Stimulated activated CD8-positive, alpha-beta memory T cell treated with anti-CD3 and anti-CD28 coated beads, Interleukin-2, amount 100 ng/mL, for 48 hours (primary cell): Measurements from ENCODE around the gene RPP25.
"Not testable (repeated sequence)": the region's sequence is repeated elsewhere in the genome, so short reads cannot be mapped to it uniquely, and the experiment has no call there.

Experiments used
- DNase-seq, 2 donors: peaks; one replicate each; pipeline ENCODE4 v3.0.0-alpha.2; 2020; ENCODE audit warnings: low read depth in 2 of 2

RPP25 gene

GRCh38 chr15:74917676-74918075 lies 38.9 kb downstream of the RPP25 start:
- DNase-seq: no peak

- DNase-seq: not testable (repeated sequence)
These were observed 42.8 kb downstream of the RPP25 start for GRCh38 chr15:74913799-74914198.

- no peak for DNase-seq
These were observed 43.5 kb downstream of the RPP25 start for GRCh38 chr15:74913041-74913440.

- no peak for DNase-seq
These were observed 47.9 kb downstream of the RPP25 start for GRCh38 chr15:74908635-74909034.

- DNase-seq: no peak
These were observed 49.3 kb downstream of the RPP25 start for GRCh38 chr15:74907163-74907870.

GRCh38 chr15:74906450-74907162 lies 50.0 kb downstream of the RPP25 start, which contains the start of gene FAM219B:
FAM219B (minus strand) TSS chr15:74906851; CDS start chr15:74906800, 51 bp downstream.
- peak; percentile 75 to 81 for DNase-seq

- peak in 1 of 2 donors; percentile 15 for DNase-seq
These were observed 50.5 kb downstream of the RPP25 start for GRCh38 chr15:74906067-74906449.
